Measurements from ENCODE around the gene NEO1.

DNA sequence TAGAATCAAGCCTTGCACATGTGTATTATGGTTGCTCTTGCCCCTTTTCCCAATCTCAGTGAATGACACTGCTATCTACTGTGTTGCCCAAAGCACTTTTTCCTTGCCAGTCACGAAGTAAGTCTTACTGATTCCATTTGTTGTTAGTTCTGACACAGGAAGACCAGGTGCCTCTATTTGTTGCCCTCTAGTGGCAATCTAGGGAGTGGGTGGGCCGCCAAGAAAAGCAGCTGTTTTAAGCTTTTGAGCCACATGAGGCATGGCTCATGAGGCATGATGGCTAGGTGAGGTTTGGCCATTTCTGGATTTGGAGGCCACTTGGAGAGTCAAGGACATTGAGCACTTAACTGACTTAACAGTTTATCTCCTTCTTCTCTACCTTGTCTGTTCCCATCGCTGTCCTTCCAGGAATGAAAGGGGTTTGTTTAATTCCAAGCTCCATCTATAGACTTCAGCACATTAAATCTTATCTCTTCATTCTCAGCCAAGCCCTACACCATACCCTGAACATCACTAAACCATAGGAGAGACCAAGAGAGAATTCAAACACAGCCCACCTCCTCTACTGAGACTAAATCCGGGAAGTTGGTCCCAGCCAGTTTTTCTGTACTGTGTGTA, 213.4 kb downstream of the NEO1 start:
- TF ChIP-seq, protein P1, sequence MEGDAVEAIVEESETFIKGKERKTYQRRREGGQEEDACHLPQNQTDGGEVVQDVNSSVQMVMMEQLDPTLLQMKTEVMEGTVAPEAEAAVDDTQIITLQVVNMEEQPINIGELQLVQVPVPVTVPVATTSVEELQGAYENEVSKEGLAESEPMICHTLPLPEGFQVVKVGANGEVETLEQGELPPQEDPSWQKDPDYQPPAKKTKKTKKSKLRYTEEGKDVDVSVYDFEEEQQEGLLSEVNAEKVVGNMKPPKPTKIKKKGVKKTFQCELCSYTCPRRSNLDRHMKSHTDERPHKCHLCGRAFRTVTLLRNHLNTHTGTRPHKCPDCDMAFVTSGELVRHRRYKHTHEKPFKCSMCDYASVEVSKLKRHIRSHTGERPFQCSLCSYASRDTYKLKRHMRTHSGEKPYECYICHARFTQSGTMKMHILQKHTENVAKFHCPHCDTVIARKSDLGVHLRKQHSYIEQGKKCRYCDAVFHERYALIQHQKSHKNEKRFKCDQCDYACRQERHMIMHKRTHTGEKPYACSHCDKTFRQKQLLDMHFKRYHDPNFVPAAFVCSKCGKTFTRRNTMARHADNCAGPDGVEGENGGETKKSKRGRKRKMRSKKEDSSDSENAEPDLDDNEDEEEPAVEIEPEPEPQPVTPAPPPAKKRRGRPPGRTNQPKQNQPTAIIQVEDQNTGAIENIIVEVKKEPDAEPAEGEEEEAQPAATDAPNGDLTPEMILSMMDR (IDR thresholded peaks at IDR 0.05): peak; percentile 29 to 62 (median 37)
- TF ChIP-seq POLR2A (IDR thresholded peaks at IDR 0.05): no peak

Measured in uterus (tissue), 2 donors.